NCI-H1694 treated with DMSO at 0.1 percent for 48 hours (cell line): ENCODE data around the gene GLIS1.

ENCODE experiments used
- DNase-seq: peaks from one replicate; lab custom pipeline; 2025; lab: John Stamatoyannopoulos, UW

Gene GLIS1

DNA sequence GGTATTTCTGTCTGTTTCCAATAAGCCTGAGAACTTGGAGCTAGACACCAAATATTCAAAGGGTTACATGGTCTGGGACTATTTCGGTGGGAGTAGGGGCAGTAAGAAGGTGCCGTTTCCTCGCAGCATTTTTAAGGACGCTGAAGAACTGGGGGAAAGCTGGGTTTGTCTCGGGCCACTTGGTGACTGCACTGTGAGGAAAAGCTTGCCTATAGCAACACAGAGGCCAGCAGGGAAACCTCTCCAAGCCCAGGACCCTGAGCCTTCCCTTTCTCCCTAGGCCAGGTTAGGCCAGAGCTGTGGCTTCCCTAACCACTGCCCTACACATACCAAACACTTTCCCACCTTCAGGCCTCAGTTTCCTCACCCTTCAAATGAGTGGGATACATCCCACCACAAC lies 3.3 kb downstream of the GLIS1 start:
- DNase-seq, result no peak

DNA sequence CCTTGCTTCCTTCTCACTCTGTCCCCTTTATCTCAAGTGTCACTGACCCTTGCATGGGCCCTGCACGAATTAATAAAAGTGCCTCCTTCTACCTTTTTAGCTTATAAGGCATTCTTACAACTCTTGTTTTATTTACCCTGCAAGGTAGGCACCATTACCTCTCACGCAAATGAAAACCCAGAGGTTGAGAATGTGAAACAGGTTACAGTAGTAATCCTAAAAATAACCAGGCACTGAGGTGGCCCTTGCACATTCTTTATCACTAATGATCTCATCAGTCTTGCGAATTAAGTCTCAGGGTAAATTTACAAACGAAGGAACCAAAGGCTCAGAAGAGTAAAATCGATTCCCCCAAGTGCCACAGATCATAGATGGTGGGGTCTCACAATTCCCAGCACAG lies 3.7 kb downstream of the GLIS1 start:
- DNase-seq, result no peak

DNA sequence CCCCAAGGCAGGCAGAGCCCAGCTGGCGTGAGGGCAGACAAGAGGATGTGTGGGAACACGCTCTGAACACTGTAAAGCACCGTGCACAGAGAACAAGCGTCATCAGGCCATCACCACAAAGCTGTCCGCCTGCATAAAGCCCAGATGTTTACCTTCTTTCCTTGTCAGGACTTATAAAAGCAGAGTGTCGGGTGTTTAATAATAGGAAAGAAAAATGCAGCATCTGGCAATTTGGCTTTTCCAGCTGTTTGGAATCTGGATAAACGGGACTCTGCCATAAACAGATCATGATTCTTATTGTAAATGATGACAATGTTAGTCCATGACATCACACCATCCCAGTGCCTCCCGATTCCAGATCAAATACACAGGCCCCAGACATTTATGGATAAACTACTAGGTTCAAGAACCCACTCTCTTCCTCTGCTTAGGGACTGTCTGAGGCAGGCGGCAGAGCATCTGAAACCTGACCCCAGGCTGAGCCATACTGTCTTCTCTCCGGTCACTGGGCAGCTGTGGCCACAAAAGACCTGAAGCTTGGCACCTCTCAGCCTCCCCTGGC lies 4.2 kb downstream of the GLIS1 start:
- DNase-seq, result peak; percentile 42

DNA sequence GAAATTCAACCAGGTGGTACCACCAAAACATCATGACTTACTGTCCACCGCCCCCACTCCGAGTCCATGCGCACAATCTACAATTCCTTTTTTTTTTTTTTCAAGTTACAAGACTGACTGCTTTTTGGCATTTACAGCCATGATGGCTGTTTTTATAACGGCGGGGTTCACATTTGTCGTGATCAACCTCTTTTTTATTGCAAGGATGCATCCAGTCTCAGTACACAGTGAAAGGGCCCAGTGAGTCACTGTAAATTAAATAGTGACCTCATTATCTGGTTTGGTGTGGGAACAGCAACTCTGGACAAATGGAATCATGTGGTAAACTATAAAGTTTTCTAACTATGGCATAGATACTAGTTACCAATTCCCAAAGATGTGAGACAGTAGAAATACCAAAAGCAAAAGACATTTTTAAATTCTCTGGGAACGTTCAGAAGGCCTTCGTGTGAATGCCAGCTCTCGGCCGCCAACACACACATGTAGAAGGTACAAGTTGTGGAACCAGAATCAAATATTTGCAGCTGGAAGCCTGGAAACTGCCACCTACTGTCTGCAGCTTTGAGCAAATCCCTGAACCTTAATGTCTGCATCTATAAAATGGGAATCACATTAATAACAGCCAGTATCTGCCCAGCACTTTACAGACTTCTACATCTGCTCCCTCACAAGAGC lies 4.9 kb downstream of the GLIS1 start:
- DNase-seq, result no peak

DNA sequence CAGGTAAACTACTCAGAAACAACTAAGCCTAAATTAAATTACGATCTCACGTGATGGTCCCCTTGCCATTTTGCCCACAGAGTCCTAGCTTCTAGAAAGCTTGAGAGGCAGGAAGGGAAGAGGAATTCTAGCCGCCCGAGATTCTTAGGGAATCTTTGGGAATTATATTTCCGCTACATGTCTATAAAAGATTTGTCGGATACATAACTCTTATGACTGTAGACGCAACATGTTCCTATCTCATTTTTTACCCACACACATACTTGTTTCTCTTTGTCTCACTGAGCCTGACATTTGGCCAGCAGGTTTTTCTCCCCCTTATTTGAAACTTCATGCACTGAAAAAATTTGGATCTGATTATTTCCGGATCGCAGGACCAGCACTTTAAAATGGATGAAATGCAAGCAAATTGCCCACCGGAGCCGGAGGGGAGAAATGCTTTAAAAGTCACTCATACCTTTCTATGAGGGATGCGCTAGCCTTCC lies 5.5 kb downstream of the GLIS1 start:
- no peak for DNase-seq

DNA sequence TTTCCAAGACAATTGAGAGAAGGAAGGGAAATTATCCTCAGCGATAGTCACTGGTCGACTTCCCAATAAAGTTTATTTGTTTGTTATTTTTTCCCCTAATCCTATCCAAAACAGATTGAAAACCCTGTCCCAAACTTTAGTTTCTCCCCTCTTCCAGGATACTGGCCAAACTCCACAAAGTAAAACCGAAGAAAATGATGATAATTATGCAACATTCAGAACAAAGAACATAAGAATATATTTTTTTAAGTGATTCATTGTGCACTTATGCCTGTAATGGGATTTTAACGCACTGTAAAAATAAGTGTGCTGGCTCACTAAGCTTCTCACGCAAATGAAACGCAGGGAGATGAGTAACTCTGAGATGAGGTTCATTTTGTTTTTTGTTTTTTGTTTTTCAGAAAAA lies 6.0 kb downstream of the GLIS1 start:
- DNase-seq, result no peak

DNA sequence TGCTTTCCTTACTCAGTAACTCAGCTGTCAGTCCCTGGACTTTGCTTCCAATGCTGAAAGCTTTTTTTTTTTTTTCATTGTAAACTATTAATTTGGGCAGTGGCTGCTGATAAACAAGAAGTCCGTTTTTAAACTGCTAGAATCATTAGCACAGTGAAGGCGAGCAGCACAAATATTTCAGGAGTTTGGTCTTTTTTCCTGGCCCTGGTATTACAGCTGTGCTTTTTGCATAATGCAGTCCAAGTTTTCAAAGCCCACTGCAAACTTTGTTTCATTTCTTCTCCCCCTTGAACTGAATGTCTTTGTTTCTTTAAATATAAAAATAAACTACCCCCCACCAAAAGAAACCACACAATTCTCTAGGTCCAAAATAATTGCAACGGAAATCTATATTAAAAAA lies 6.6 kb downstream of the GLIS1 start:
- no peak for DNase-seq

DNA sequence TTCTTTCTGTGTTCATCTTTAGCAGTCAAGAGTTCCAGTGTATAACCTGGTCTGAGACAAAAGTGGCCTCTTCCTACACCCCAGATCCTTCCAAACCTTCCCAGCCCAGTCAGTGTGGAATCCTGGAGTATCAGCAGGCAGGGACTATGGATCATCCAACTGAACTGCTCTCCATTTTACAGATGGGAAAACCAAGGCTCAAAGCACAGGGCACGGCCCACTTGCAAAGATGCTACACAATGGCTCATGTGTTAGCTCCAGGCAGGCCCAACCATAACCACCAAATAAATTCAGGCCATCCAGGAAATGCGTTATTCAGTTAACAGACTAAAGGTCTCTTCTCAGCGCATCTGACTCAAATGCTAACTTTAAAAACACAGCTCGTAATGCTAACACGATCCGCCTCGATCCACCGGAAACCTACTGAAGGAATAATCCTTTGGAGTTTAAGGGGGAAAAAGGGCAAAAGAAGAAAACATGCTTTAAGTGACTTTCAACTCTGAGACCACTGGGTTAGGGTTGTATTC lies 7.1 kb downstream of the GLIS1 start:
- no peak for DNase-seq

DNA sequence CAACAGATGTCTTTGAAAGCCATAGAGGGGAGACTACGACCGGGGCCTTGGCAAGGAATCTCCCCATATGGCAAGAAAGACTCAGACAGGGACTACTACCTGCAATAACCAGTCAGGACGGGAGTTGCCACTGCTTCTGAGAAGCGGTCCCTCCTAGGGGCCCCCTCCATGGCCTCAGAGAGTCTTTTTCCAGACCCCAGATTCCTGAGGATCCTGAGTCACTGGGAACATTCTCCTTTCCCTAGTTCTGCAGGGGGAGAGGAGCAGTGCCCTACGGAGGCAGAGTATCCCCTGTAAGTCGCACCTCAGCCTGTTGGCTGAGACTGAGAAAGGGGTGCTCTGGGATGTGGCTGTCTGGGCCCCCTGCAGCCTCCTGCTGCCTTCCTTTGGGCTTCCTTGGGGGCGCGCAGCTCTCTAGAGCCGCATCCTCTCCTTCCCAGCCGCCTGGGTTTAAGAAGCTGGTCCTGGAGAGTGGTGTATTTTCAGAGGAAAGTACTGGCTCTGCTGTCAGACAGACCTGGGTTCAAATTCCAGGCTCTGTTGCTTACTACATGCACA lies 7.8 kb downstream of the GLIS1 start:
- DNase-seq, result no peak

DNA sequence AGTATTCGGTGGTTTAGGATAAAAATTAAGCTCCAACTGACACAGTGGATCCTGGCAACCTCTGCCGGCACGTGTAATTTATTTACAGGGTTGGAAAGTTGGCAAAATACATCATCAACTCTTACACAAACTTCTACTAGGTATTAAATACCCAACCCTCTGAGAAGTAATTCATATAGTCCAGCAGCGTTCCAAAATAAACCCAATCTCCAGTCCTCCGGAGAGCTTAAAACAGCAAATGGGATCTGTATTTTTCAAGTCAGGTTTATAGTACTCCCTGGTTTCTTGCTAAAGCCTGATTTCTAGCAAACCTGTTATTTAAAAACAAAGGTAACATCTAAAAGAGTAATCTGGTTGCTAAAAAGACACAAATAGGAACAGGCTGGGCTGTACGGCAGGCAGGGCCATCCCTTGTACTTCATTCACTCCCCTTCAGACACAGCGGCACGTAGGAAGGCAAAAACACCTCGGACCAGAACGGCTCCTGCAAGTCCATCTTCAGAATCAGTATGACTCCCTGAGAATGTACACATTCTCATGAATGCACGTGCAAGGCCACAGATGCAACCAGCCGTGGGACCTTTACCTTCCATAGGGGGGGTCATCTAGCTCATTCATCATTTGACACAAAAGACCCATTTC lies 8.6 kb downstream of the GLIS1 start:
- DNase-seq, result no peak

DNA sequence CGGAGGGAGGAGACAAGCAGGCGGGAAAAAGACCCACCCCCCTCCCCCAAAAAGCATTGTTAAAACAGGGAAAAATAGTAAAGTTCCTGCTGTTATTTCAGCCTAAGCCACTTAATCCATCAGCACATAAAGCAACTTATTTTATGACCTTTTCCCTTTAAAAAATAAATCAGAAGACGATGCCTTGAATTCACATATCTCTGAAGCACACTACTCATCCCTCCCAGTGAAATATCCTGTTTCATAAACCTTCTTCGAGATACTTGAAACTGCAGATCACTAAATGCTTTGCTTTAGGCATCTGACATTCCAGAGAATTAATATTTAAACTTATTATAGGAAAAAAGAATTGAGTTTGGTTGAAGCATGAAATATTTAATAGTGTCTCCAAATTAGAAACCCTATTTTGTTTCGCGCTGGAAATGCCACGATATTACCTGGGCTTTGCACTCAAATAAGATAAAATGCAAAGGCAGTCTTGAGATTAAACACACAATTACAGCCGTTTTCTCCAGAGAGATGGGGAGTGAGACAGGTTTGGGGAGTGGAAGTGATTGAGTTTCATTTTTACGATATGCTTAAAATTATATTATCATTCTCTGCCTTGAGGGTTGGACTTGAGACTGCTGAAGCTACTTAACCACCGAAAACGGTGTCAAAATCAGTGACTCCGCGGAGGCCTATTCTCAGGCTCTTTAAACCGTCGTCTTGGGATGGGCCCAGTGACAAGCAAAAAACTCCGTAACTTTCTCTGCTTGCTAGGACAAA lies 9.3 kb downstream of the GLIS1 start:
- no peak for DNase-seq

DNA sequence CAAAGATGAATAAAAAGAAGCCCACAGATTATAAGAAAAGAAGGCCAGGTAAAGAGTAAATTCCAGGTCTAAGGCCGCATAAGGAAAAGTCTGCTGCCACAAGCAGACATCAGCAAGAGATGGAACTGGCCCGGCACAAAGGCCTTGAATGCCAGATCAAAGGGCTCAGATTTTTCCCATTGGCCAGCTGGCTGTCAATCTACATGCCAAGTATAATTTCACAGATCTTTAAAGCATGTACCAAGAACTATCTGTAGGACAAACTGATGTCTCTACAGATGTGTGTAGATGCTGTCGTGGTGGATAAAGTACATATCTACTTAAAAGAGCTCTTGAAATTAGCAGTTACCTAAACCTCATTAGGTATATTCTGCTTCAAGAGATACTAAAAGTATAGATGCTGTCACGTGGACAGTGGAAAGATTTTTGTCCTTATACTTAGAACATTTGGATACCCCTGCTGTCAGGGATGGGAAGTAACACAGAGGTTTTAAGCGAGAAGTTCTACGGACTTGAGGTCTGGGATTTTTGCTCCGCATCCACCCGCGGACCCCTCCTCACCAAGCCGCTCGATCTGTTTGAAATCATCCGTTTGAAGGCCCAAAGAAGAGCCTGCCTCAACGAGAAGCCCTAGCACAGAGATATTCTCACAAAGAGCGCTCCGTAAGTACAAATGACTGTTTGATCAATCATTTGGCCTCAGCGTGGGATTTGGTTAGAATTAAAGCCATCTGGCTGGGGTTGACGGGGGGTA lies 10.1 kb downstream of the GLIS1 start:
- no peak for DNase-seq

DNA sequence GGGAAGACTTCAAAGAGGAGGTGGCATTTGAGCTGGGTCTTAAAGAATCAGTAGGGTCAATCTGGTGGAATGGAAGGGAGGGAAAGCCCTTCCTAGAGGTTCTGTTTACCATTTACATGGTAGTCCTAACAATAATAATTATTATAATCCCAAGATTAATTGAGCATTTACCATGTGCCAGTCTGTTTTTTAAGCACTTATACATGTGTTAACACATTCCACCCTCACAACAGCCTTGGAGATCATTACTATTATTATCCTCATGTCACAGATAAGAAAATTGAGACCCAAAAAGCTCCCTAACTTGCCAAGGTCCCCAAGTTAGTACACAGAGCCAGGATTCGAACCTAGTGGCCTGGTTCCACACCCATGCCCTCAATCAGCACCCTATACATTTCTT lies 10.8 kb downstream of the GLIS1 start:
- DNase-seq, result no peak

DNA sequence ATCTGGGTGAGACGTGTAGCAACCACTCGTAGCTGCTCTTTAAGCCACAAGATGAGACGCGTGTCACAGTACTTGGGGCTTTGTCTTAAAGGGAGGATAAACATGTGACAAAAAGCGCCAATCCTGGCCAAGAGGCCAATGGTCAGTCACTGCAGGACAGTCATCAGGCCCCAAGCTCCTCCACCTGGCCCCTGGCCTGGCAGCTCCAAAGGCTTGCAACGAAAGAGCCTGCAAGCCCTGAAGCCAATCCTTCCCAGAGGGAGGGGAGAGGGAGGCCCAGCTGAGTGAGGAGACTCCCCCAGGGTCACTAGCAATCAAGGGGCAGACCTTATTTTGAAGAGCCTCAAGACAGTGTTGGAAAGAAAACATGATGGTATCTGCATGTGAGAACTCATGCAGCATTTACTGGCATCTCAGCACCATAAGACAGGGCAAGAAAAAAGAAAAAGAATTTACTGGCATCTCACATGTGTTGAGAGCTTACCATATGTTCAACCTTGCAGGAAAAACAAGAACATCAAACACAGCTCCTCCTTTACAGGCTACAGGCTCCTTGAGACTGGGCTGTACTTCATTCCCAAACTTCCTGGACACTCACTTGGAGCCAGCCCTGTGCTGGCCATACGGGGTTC lies 11.4 kb downstream of the GLIS1 start:
- DNase-seq, result no peak

DNA sequence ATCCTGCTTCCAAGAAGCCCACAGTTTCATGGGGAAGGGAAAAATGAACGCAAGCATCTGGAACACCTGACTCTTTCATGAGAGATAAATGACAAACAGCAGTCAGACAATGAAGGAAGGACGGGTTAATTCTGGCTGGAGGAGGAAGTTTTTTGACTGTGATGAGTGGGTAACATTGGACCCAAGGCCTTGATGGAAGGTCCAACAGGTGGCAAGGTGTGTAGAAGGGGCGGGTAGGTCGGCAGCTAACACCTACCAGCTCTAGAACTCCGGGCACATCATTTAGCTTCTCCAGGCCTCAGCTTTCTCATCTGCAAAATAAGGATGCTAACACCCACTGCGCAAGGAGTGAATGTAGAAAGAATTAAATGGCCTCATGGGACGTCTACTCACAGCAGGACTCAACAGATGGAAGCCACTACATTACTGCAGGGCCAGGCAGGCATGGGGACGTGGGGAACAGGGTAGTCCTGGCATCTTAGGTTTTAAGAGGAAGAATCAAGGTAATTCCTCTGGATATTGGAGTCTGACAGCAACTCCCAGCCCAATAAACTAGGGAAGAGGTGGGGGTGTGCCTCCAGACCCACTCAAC lies 12.9 kb downstream of the GLIS1 start:
- DNase-seq, result no peak

DNA sequence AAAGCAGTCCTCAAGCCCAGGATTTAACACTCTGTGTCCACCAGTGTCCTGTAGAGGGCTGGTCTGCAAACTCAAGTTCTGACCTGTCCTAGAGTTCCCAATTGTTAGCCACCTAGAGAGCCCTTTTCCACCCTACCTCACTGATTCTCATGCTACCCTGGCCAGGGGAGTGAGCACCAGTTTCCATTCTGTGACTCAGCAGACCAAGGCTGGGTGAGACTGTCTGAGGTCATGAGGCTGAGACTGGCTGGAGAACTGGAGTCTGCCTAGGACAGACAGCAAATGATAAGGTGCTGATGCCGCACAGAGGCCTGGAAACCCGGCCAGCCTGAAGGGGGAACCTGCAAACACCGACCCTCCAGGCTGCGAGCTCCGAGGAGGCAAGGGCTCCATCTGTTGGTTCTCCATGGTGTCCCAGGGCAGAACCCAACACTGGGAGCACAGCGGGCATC lies 13.7 kb downstream of the GLIS1 start:
- peak; percentile 17 for DNase-seq

DNA sequence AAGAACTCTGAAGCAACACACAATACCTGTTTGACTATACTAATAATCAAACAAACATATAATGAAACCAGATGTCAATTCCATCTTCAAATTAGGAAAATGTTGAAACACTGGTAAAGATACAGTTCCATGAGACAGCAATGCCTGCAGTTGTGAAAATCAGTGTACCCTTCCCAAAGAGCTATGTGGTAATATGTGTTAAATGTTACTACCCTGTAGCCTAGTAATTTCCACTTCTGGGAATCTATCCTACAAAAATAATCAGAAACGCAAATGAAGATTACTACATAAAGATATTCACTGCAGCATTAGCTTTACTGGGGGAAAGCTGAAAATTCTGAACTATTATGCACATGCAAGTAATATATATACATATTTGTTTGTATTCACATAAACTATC lies 16.9 kb downstream of the GLIS1 start:
- no peak for DNase-seq

DNA sequence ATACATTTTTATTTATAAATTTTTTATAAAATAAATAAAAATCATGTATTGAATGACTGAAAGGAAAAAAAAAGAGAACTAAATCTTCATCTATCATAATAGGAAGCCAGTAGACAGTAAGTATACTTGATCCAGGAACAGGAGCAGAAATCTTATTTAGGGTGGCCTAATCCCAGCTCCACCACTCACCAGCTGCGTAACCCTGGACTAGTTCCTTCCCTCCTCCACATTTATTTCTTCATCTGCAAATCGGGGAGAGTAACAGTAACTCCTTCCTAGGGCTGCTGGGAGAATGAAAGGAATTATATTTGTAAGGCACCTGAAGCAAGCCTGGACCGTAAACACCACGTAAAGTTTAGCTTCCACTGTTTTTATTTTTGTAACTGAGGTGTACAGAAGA lies 17.9 kb downstream of the GLIS1 start:
- DNase-seq, result no peak

DNA sequence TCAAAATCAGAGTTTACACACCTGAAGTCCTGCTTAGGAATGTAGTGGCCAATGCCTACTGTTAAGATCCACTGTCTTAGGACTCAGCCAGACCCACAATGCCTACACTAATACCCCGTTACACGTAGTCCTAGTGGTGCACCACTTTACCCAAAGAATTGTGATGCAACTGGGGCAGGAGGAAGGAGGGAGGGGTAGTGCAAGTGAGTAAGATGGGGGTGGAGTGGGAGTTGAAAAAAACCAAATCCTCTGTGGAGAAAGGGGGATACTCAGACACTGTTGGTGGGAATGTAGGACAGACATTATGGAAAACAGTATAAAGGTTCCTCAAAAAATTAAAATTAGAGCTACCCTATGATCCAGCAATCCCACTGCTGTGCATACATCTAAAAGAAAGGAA lies 19.5 kb downstream of the GLIS1 start:
- no peak for DNase-seq

DNA sequence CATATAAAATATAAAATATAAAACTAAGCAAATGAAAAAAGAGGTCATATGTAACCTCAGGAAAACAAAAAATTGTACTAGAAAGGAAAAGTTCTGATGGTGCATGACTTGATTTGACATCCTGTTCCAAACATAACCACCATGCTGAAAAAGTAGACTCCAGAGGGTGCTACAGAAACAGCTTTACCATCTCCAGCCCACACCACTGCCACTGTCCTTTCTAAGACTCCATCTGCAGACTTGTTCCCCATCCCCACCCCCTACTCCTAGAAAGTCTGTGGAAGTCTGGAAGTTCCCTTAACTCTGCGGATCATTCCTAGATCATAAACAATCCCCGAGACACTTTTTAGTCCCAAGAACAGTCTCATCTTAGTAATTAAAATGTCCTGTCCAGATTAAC lies 20.5 kb downstream of the GLIS1 start:
- DNase-seq, result no peak
